ENCODE results near the gene OSBPL2.

- TF ChIP-seq, protein P1, sequence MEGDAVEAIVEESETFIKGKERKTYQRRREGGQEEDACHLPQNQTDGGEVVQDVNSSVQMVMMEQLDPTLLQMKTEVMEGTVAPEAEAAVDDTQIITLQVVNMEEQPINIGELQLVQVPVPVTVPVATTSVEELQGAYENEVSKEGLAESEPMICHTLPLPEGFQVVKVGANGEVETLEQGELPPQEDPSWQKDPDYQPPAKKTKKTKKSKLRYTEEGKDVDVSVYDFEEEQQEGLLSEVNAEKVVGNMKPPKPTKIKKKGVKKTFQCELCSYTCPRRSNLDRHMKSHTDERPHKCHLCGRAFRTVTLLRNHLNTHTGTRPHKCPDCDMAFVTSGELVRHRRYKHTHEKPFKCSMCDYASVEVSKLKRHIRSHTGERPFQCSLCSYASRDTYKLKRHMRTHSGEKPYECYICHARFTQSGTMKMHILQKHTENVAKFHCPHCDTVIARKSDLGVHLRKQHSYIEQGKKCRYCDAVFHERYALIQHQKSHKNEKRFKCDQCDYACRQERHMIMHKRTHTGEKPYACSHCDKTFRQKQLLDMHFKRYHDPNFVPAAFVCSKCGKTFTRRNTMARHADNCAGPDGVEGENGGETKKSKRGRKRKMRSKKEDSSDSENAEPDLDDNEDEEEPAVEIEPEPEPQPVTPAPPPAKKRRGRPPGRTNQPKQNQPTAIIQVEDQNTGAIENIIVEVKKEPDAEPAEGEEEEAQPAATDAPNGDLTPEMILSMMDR (conservative IDR thresholded peaks at IDR 0.05; ENCODE audit: low read length) = no peak
- TF ChIP-seq EZH2phosphoT487 (IDR thresholded peaks at IDR 0.05; ENCODE audit: borderline replicate concordance, low read depth, low read length) = no peak
Observed at GRCh38 chr20:62268228-62268900, 30.0 kb downstream of the OSBPL2 start.

Measured in OCI-LY7 (cell line).